Erythroblast (primary cell): ENCODE measurements around the gene ELP4.

Experiments
- GATA1 ChIP-seq: IDR thresholded peaks from 2 replicates; pipeline ENCODE4 v1.6.1; 2011; ENCODE audit warnings: low read depth, mild to moderate bottlenecking, control low read depth, low read length, moderate library complexity
- POLR2A ChIP-seq: IDR thresholded peaks from 2 replicates; pipeline ENCODE4 v1.6.1; 2011; ENCODE audit warnings: mild to moderate bottlenecking, low read length

DNA sequence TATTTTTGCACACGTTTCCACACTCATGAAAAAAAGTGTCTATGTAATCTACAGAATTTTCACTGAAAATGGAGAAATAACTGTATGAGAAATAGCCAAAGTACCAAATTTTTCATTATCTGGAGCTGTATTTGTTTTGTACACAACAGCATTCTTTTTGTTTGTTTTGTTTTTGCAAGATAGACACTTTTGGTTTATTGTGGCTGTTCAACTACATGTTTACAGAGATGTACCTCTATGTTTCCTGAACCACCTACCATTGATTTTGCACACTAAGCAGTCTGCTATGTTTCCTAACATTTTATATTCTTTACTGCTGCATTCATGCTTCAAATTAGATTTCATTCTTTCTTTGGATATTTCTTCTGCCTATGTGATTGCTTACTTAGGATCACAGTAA, 116.3 kb downstream of the ELP4 start:
- TF ChIP-seq POLR2A = no peak
- TF ChIP-seq GATA1 = no peak
